ENCODE results near the gene ANKFN1.
A peak's percentile ranks its signal among the peaks of the same experiment; 100 is the strongest.

ANKFN1 gene

GRCh38 chr17:56441308-56441707, 288.0 kb downstream of the ANKFN1 start:
- no peak for DNase-seq (ENCODE audit: low spot score)

- DNase-seq (ENCODE audit: low spot score), result no peak
Measured at GRCh38 chr17:56445692-56446411, 292.6 kb downstream of the ANKFN1 start.

- no peak for DNase-seq (ENCODE audit: low spot score)
Measured at GRCh38 chr17:56447171-56447570, 293.9 kb downstream of the ANKFN1 start.

- no peak for DNase-seq (ENCODE audit: low spot score)
Measured at GRCh38 chr17:56448371-56448770, 295.1 kb downstream of the ANKFN1 start.

- DNase-seq (ENCODE audit: low spot score), result no peak
Measured at GRCh38 chr17:56449176-56449575, 295.9 kb downstream of the ANKFN1 start.

- DNase-seq (ENCODE audit: low spot score), result no peak
Measured at GRCh38 chr17:56451629-56452028, 298.4 kb downstream of the ANKFN1 start.

- no peak for DNase-seq (ENCODE audit: low spot score)
Measured at GRCh38 chr17:56452461-56452860, 299.2 kb downstream of the ANKFN1 start.

- DNase-seq (ENCODE audit: low spot score), result no peak
Measured at GRCh38 chr17:56457501-56457900, 304.2 kb downstream of the ANKFN1 start.

GRCh38 chr17:56465886-56466285, 312.6 kb downstream of the ANKFN1 start:
- DNase-seq (ENCODE audit: low spot score), result no peak

- no peak for DNase-seq (ENCODE audit: low spot score)
Measured at GRCh38 chr17:56468840-56469239, 315.6 kb downstream of the ANKFN1 start.

GRCh38 chr17:56471696-56472095, 318.4 kb downstream of the ANKFN1 start:
- no peak for DNase-seq (ENCODE audit: low spot score)

GRCh38 chr17:56475116-56475515, 321.8 kb downstream of the ANKFN1 start:
- no peak for DNase-seq (ENCODE audit: low spot score)

- peak; percentile 40 for DNase-seq (ENCODE audit: low spot score)
Measured at GRCh38 chr17:56478836-56479447, 325.7 kb downstream of the ANKFN1 start.

GRCh38 chr17:56480501-56480900, 327.2 kb downstream of the ANKFN1 start:
- DNase-seq (ENCODE audit: low spot score), result no peak

GRCh38 chr17:56481659-56482058, 328.4 kb downstream of the ANKFN1 start:
- no peak for DNase-seq (ENCODE audit: low spot score)

GRCh38 chr17:56482229-56482628, 329.0 kb downstream of the ANKFN1 start:
- no peak for DNase-seq (ENCODE audit: low spot score)

GRCh38 chr17:56486732-56487131, 333.5 kb downstream of the ANKFN1 start:
- DNase-seq (ENCODE audit: low spot score), result no peak

- DNase-seq (ENCODE audit: low spot score), result no peak
Measured at GRCh38 chr17:56488800-56489199, 335.5 kb downstream of the ANKFN1 start.

GRCh38 chr17:56489980-56490379, 336.7 kb downstream of the ANKFN1 start:
- no peak for DNase-seq (ENCODE audit: low spot score)

GRCh38 chr17:56495556-56495955, 342.3 kb downstream of the ANKFN1 start:
- no peak for DNase-seq (ENCODE audit: low spot score)

GRCh38 chr17:56497132-56497531, 343.9 kb downstream of the ANKFN1 start:
- no peak for DNase-seq (ENCODE audit: low spot score)

- peak; percentile 49 for DNase-seq (ENCODE audit: low spot score)
Measured at GRCh38 chr17:56499799-56500388, 346.6 kb downstream of the ANKFN1 start.

- no peak for DNase-seq (ENCODE audit: low spot score)
Measured at GRCh38 chr17:56502120-56502654, 348.9 kb downstream of the ANKFN1 start.
